GM13977 (cell line): Measurements from ENCODE around the gene STX2.

Experiments used
- DNase-seq: peaks from one replicate; pipeline ENCODE4 v3.0.0; 2012; ENCODE audit warnings: low spot score
- CTCF ChIP-seq: IDR thresholded peaks from 2 replicates; pipeline ENCODE4 v1.5.1; 2012; ENCODE audit warnings: mild to moderate bottlenecking, control low read depth; ENCODE audit not compliant: insufficient read depth; ENCODE audit errors: extremely low read depth, missing control alignments
- in situ Hi-C: fragments of 300-500 bp; cut with MboI; formaldehyde crosslinking; loops from one replicate; pipeline ENCODE4 v1.12.0; 2022; ENCODE audit warnings: low sequenced_read_pairs, low pct_unique_long_range_greater_than_20kb, mixed read lengths, inconsistent platforms; ENCODE audit not compliant: unreplicated experiment

STX2 gene

GRCh38 chr12:130805635-130806034, 33.4 kb downstream of the STX2 start:
- no peak for TF ChIP-seq CTCF
- no peak for DNase-seq
- in situ Hi-C loops, result no loop called here

- no peak for DNase-seq
- no peak for TF ChIP-seq CTCF
- in situ Hi-C loops, result no loop called here
Observed at GRCh38 chr12:130804216-130804615, 34.8 kb downstream of the STX2 start.

- in situ Hi-C loops, result no loop called here
- no peak for DNase-seq
- TF ChIP-seq CTCF, result no peak
Observed at GRCh38 chr12:130803702-130804101, 35.3 kb downstream of the STX2 start.

GRCh38 chr12:130800312-130800711, 38.7 kb downstream of the STX2 start:
- in situ Hi-C loops, result no loop called here
- DNase-seq, result no peak
- TF ChIP-seq CTCF, result no peak

- in situ Hi-C loops, result no loop called here
- DNase-seq, result no peak
- TF ChIP-seq CTCF, result no peak
Observed at GRCh38 chr12:130799051-130799450, 40.0 kb downstream of the STX2 start.

- no peak for TF ChIP-seq CTCF
- in situ Hi-C loops, result no loop called here
- peak; percentile 71 for DNase-seq
Observed at GRCh38 chr12:130796985-130797686, 41.9 kb downstream of the STX2 start.
